ENCODE results near the gene OMD. TPM values are rescaled to one million over a fixed set of nuclear protein-coding genes. Genes with fewer than 3 reads are reported as not detected.

OMD gene
- total and polyA plus RNA-seq, 8 donors: 0.47 to 8.5 (median 1.1) TPM

DNA sequence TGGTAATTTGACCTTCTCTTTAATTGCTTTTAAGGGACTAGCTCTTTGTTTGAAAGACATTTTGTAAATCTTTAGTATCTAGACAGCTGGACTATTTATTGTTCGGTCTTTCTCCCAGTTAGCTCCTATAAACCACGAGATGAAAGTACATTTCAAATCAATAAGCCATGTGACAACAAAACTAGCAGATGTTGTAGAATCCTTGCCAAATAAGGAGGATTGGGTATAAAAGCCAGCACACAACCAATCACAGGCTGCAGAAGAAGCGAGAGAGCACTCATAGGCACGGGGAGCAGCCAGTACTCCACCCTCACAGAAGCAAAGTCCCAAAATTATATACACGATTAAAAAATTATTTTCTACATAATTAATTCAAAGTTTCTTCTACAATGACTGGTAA, 8.1 kb upstream of the OMD start:
- Histone ChIP-seq H3K4me1 (no peaks in the 10 kb centered on the region), H3K36me3 (no peaks in the 10 kb centered on the region), H3K27ac (no peak overlapping the region), H3K27me3 (no peaks in the 10 kb centered on the region), H3K4me3 (no peak overlapping the region), H3K9me3 (no peaks in the 10 kb centered on the region)
- DNase-seq (no peak), ATAC-seq (no peak)
- intact Hi-C loops (cut with DNase I): loop anchor here in 1 of 2 donors (10.0 kb wide), 1 partner anchor 88 kb away; no protein-coding TSS in a partner anchor
- TF ChIP-seq, protein P1, sequence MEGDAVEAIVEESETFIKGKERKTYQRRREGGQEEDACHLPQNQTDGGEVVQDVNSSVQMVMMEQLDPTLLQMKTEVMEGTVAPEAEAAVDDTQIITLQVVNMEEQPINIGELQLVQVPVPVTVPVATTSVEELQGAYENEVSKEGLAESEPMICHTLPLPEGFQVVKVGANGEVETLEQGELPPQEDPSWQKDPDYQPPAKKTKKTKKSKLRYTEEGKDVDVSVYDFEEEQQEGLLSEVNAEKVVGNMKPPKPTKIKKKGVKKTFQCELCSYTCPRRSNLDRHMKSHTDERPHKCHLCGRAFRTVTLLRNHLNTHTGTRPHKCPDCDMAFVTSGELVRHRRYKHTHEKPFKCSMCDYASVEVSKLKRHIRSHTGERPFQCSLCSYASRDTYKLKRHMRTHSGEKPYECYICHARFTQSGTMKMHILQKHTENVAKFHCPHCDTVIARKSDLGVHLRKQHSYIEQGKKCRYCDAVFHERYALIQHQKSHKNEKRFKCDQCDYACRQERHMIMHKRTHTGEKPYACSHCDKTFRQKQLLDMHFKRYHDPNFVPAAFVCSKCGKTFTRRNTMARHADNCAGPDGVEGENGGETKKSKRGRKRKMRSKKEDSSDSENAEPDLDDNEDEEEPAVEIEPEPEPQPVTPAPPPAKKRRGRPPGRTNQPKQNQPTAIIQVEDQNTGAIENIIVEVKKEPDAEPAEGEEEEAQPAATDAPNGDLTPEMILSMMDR (IDR thresholded peaks at IDR 0.05): no peak

DNA sequence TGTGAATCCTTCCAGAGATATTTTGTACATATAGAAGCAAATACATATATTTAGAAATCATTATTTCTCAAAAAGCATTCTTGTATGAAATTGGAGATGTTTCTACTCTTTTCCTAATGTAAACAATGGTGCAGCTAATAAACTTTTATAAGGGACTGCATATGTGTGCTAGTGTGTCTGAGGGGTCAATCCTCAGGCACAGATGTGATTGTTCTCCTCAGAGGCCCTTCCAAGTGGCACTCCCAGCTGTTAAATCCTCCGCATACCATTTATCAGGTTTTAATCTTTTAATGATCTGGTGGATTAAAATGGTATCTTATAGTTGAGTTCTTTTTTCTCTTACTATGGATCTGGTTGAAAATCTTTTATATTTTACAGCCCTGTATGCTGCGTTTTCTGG, 5.6 kb upstream of the OMD start:
- ATAC-seq (no peak), DNase-seq (no peak)

DNA sequence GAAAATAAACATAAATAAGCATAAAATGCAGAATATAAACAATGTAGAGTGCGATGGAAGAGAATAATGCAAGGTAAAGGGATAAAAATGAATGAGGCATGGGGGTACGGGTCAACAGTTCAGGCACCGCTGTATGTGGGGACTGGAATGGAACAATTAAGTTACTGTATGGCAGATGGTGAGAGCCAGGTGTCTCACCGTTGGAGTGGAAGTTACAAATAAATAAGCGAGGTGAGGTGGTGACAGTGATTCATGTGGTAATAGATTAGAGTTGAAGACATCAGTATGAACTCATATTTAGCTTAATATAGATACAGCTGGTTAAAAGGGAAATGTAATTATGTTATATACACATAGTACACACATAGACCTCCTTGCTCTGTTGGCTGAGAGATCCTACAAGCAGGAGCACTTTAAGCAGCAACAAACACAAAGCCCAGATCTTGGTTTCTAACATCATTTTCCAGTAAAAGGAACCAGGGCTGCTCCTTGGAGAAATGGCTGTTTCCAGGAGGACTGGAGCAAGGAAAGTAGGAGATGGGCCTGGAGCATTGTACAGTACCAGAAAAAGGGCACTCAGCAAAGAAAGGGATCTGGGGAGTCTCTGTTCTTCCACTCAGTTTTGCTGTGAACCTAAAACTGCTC, 2.4 kb upstream of the OMD start:
- Histone ChIP-seq H3K9me3 (no peaks in the 10 kb centered on the region), H3K4me3 (no peak overlapping the region), H3K27ac (peak overlapping the region in 1 of 2 donors; percentile 65), H3K27me3 (no peaks in the 10 kb centered on the region), H3K36me3 (no peaks in the 10 kb centered on the region), H3K4me1 (no peaks in the 10 kb centered on the region)
- intact Hi-C loops (cut with DNase I): no loop called here
- no peak for DNase-seq
- no peak for ATAC-seq
- TF ChIP-seq, protein P1 (IDR thresholded peaks at IDR 0.05): no peak

More for the DNA sequence above, 5.6 kb upstream of the OMD start:
- H3K4me1 ChIP-seq: no peaks in the 10 kb centered on the region
- no peaks in the 10 kb centered on the region for H3K27me3 ChIP-seq
- intact Hi-C loops (cut with DNase I): loop anchor here in 1 of 2 donors (10.0 kb wide), 1 partner anchor 85 kb away; no protein-coding TSS in a partner anchor
- H3K27ac ChIP-seq: no peak overlapping the region
- H3K9me3 ChIP-seq: no peaks in the 10 kb centered on the region
- TF ChIP-seq, protein P1 (IDR thresholded peaks at IDR 0.05): no peak
- no peak overlapping the region for H3K4me3 ChIP-seq
- H3K36me3 ChIP-seq: no peaks in the 10 kb centered on the region

DNA sequence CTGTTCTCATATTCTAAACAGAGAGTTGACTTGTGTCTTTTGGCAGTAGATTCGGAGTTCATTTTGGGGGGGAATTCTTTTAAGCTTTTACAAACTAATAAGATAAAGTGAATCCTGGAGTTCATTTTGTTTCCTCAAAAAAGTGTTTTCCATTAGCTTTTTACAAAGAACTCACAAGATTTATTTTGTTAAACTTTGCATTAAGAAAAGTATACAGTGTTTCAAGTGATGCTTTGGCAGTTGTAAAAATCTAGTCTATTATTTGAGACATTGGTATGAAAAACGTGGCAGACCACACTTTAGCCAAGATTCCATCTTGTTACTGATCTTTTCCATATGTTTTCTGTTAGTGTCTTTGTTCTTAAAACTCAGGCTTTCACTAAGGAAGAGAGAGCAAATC, 1.2 kb upstream of the OMD start:
- peak in 2 of 4 donors; percentile 88 to 90 for DNase-seq
- no peaks in the 10 kb centered on the region for H3K9me3 ChIP-seq
- TF ChIP-seq, protein P1 (IDR thresholded peaks at IDR 0.05): no peak
- no peaks in the 10 kb centered on the region for H3K4me1 ChIP-seq
- no peaks in the 10 kb centered on the region for H3K36me3 ChIP-seq
- no peaks in the 10 kb centered on the region for H3K27me3 ChIP-seq
- intact Hi-C loops (cut with DNase I): no loop called here
- peak overlapping the region in 1 of 2 donors; percentile 65 for H3K27ac ChIP-seq
- no peak for ATAC-seq
- no peak overlapping the region for H3K4me3 ChIP-seq

DNA sequence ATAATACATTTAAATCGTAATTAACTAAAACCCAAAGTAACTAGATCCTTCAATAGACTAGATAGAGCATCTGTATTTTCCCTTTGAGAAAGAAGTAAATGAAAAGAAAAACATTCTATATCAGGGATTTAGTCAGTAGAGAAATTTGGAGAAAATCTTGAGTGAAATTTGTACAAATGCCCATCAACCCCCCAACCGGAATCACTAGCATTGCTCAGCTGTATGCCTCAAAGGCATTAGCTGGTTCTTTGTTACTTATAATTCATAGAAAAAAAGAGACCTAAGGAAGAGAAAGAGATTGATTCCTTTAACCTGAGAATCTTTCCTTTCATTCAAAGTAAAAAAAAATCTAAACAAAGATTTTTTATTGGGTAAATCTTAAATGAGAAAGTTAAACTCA, 659 bp downstream of the OMD start:
- peak overlapping the region in 1 of 2 donors; percentile 65 for H3K27ac ChIP-seq
- TF ChIP-seq, protein P1 (IDR thresholded peaks at IDR 0.05): no peak
- no peaks in the 10 kb centered on the region for H3K9me3 ChIP-seq
- no peaks in the 10 kb centered on the region for H3K4me1 ChIP-seq
- ATAC-seq: no peak
- H3K4me3 ChIP-seq: no peak overlapping the region
- H3K36me3 ChIP-seq: no peaks in the 10 kb centered on the region
- intact Hi-C loops (cut with DNase I): no loop called here
- no peak for DNase-seq
- H3K27me3 ChIP-seq: no peaks in the 10 kb centered on the region

Measured in left lung (tissue), 10 donors.